HepG2 (cell line): ENCODE measurements around the gene HMGN1. TPM values are rescaled to one million over a fixed set of nuclear protein-coding genes. Genes with fewer than 3 reads are reported as not detected.

Experiments used
- BHLHE40 ChIP-seq: IDR thresholded peaks from 2 replicates; pipeline ENCODE4 v1.6.1; 2011; ENCODE audit warnings: low read length, improper control_type of control experiment
- FOXK2 ChIP-seq: fragments of 450-650 bp; IDR thresholded peaks from 2 replicates; pipeline ENCODE4 v1.6.1; 2016
- GATA4 ChIP-seq: sonication (generic); IDR thresholded peaks from 2 replicates; pipeline ENCODE4 v1.6.1; 2016; ENCODE audit warnings: antibody characterized with exemption, low read depth, borderline replicate concordance
- GTF2F1 ChIP-seq: fragments of 150-350 bp; IDR thresholded peaks from 2 replicates; pipeline ENCODE4 v1.6.1; 2014; ENCODE audit warnings: low read length
- HMGXB4 ChIP-seq, 2 experiments: sonication (generic) in 1 of 2; formaldehyde crosslinking in 1 of 2; IDR thresholded peaks; 2 replicates each; pipeline versions ENCODE4 v1.4.0 to v1.6.1; 2018 to 2020; ENCODE audit warnings: missing genetic modification reagents in 2 of 2, borderline replicate concordance in 1 of 2, low read depth in 1 of 2, mild to moderate bottlenecking in 1 of 2, missing biosample characterization in 1 of 2
- HOXA9 ChIP-seq: sonication (generic); formaldehyde crosslinking; IDR thresholded peaks from 2 replicates; pipeline ENCODE4 v1.8.1; 2022; ENCODE audit warnings: missing genetic modification reagents, mild to moderate bottlenecking, moderate library complexity, borderline replicate concordance
- MED1 ChIP-seq: sonication (generic); formaldehyde crosslinking; IDR thresholded peaks from 2 replicates; pipeline ENCODE4 v1.4.0; 2020; ENCODE audit warnings: missing genetic modification reagents
- MYNN ChIP-seq: sonication (generic); formaldehyde crosslinking; IDR thresholded peaks from 2 replicates; pipeline ENCODE4 v1.4.0; 2020; ENCODE audit warnings: mild to moderate bottlenecking, low read depth, missing genetic modification reagents
- NAIF1 ChIP-seq: sonication (generic); formaldehyde crosslinking; IDR thresholded peaks from 2 replicates; pipeline ENCODE4 v1.5.0; 2020; ENCODE audit warnings: mild to moderate bottlenecking, missing genetic modification reagents, borderline replicate concordance
- NFYC ChIP-seq: IDR thresholded peaks from 2 replicates; pipeline ENCODE4 v1.6.1; 2016; ENCODE audit warnings: missing genetic modification reagents, missing compliant biosample characterization
- NR2C2 ChIP-seq: sonication (generic); formaldehyde crosslinking; IDR thresholded peaks from 2 replicates; pipeline ENCODE4 v1.4.0; 2020; ENCODE audit warnings: missing genetic modification reagents, mild to moderate bottlenecking, moderate library complexity, borderline replicate concordance
- PLRG1 ChIP-seq: fragments of 450-650 bp; conservative IDR thresholded peaks from 2 replicates; pipeline ENCODE4 v1.6.1; 2016
- PPARG ChIP-seq: conservative IDR thresholded peaks from 2 replicates; pipeline ENCODE4 v1.6.1; 2016; ENCODE audit warnings: missing biosample characterization, missing genetic modification reagents
- SATB2 ChIP-seq: sonication (generic); formaldehyde crosslinking; IDR thresholded peaks from 2 replicates; pipeline ENCODE4 v1.5.0; 2020; ENCODE audit warnings: missing genetic modification reagents
- SRF ChIP-seq: IDR thresholded peaks from 2 replicates; pipeline ENCODE4 v1.6.1; 2011; ENCODE audit warnings: mild to moderate bottlenecking, low read depth, low read length, moderate library complexity
- ZBTB1 ChIP-seq: sonication (generic); formaldehyde crosslinking; IDR thresholded peaks from 2 replicates; pipeline ENCODE4 v1.4.0; 2020; ENCODE audit warnings: missing genetic modification reagents, borderline replicate concordance
- ZKSCAN1 ChIP-seq: fragments of 150-350 bp; IDR thresholded peaks from 2 replicates; pipeline ENCODE4 v1.6.1; 2014; ENCODE audit warnings: low read length
- ZMAT5 ChIP-seq: sonication (generic); formaldehyde crosslinking; IDR thresholded peaks from 2 replicates; pipeline ENCODE4 v1.5.0; 2020; ENCODE audit warnings: mild to moderate bottlenecking, low read depth, missing genetic modification reagents, borderline replicate concordance
- ZNF207 ChIP-seq: fragments of 450-650 bp; IDR thresholded peaks from 2 replicates; pipeline ENCODE4 v1.6.1; 2016; ENCODE audit warnings: antibody characterized with exemption, borderline replicate concordance
- ZNF430 ChIP-seq: sonication (generic); formaldehyde crosslinking; IDR thresholded peaks from 2 replicates; pipeline ENCODE4 v1.9.0; 2021; ENCODE audit warnings: mild to moderate bottlenecking, missing genetic modification reagents
- ZNF552 ChIP-seq: sonication (generic); formaldehyde crosslinking; IDR thresholded peaks from 2 replicates; pipeline ENCODE4 v1.9.0; 2022; ENCODE audit warnings: missing genetic modification reagents, mild to moderate bottlenecking, borderline replicate concordance
- ZNF558 ChIP-seq: sonication (generic); formaldehyde crosslinking; IDR thresholded peaks from 2 replicates; pipeline ENCODE4 v1.9.0; 2022; ENCODE audit warnings: mild to moderate bottlenecking, missing genetic modification reagents, borderline replicate concordance
- ZSCAN31 ChIP-seq: sonication (generic); formaldehyde crosslinking; IDR thresholded peaks from 2 replicates; pipeline ENCODE4 v1.5.0; 2020; ENCODE audit warnings: low read depth, mild to moderate bottlenecking, missing genetic modification reagents
- polyA plus RNA-seq, 8 experiments: library from polyadenylated mRNA; depleted of rRNA in 3 of 8; stranded (reverse) in 7 of 8; unstranded in 1 of 8; fragments of >200 nt; fragmentation: Illumina TruSeq in 4 of 8; extraction: Trizol in 4 of 8; gene quantifications; 2 replicates each; pipeline versions ENCODE4 v1.2.1 to v1.2.3, GENCODE V29; 2011 to 2016; ENCODE audit warnings: low read depth in 4 of 8, missing spikeins in 1 of 8, mixed read lengths in 1 of 8; ENCODE audit not compliant: insufficient read depth in 1 of 8
- total RNA-seq, 5 experiments: library from RNA; depleted of rRNA; stranded (reverse); fragments of >200 nt; fragmentation: Illumina TruSeq; extraction: Trizol; gene quantifications; 2 replicates each; pipeline ENCODE4 v1.2.3, GENCODE V29; 2016; ENCODE audit warnings: low read depth in 1 of 5
- TF ChIP-seq, protein P1 (sequence below): sonication (generic); formaldehyde crosslinking; IDR thresholded peaks from 2 replicates; pipeline ENCODE4 v1.4.0; 2020; ENCODE audit warnings: missing genetic modification reagents, borderline replicate concordance

Gene HMGN1
- total and polyA plus RNA-seq, 2 of the 13 experiments (the other 11 are each of a cell fraction or from before 2014, with no cell fraction given), result 104 to 286 TPM

DNA sequence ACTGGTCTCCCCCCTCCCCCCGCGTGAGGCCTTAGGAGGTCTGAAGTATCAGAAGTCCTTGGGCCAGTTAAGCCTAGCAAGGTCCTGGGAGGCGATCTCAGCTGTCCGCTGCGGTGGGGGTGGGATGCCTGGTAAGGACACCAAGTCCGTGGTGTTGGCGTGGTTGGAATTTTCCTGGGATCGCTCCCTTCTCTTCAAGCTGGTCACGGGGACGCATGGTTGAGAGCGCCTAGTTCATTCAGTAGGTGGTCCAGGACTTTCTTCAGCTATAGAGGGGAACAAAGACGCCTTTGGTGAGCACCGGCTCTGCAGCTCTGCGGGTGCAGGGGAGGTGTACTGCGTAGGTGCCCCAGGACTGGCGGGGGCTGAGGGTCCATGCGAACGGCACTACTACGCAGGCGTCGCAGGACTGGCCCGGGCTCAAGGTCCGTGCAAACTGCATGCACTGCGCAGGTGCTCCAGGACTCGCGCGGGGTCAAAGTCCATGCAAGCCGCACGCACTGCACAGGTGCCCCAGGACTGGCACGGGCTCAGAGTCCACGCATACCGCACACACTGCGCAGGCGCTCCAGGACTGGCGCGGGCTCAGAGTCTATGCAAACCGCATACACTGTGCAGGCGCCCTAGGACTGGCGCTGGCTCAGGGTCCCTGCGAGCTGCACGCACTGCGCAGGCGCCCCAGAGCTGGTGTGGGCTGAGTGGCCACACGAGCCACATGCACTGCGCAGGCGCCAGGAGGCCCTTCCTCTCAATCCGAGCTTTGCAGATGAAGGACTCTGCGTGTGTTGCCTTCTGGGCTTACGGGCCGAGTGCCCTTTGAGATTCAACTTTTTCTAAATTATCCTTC lies 36.6 kb upstream of the HMGN1 start (continued):
- TF ChIP-seq, protein P1, sequence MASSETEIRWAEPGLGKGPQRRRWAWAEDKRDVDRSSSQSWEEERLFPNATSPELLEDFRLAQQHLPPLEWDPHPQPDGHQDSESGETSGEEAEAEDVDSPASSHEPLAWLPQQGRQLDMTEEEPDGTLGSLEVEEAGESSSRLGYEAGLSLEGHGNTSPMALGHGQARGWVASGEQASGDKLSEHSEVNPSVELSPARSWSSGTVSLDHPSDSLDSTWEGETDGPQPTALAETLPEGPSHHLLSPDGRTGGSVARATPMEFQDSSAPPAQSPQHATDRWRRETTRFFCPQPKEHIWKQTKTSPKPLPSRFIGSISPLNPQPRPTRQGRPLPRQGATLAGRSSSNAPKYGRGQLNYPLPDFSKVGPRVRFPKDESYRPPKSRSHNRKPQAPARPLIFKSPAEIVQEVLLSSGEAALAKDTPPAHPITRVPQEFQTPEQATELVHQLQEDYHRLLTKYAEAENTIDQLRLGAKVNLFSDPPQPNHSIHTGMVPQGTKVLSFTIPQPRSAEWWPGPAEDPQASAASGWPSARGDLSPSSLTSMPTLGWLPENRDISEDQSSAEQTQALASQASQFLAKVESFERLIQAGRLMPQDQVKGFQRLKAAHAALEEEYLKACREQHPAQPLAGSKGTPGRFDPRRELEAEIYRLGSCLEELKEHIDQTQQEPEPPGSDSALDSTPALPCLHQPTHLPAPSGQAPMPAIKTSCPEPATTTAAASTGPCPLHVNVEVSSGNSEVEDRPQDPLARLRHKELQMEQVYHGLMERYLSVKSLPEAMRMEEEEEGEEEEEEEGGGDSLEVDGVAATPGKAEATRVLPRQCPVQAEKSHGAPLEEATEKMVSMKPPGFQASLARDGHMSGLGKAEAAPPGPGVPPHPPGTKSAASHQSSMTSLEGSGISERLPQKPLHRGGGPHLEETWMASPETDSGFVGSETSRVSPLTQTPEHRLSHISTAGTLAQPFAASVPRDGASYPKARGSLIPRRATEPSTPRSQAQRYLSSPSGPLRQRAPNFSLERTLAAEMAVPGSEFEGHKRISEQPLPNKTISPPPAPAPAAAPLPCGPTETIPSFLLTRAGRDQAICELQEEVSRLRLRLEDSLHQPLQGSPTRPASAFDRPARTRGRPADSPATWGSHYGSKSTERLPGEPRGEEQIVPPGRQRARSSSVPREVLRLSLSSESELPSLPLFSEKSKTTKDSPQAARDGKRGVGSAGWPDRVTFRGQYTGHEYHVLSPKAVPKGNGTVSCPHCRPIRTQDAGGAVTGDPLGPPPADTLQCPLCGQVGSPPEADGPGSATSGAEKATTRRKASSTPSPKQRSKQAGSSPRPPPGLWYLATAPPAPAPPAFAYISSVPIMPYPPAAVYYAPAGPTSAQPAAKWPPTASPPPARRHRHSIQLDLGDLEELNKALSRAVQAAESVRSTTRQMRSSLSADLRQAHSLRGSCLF (CRISPR knock-in tag), result no peak
- TF ChIP-seq ZBTB1 (CRISPR knock-in tag), result no peak
- no peak for TF ChIP-seq FOXK2
- TF ChIP-seq PLRG1, result no peak
- no peak for TF ChIP-seq ZNF552 (CRISPR knock-in tag)
- TF ChIP-seq BHLHE40, result peak; percentile 94
- no peak for TF ChIP-seq ZNF558 (CRISPR knock-in tag)
- TF ChIP-seq GATA4, result 0 out of 2 replicates have a peak, but pooled peaks have one; percentile 73
- no peak; the same call in 1 of the 2 replicates for TF ChIP-seq MYNN (CRISPR knock-in tag)
- peak; percentile 92 for TF ChIP-seq NAIF1
- peak; percentile 98 for TF ChIP-seq MED1 (CRISPR knock-in tag)
- no peak for TF ChIP-seq PPARG (CRISPR knock-in tag)
- TF ChIP-seq SRF, result no peak
- peak; percentile 61 for TF ChIP-seq NR2C2 (CRISPR knock-in tag)
- TF ChIP-seq GTF2F1, result no peak
- TF ChIP-seq HOXA9, result no peak
- no peak for TF ChIP-seq ZKSCAN1
- TF ChIP-seq NFYC (CRISPR knock-in tag), result no peak
- TF ChIP-seq ZSCAN31 (CRISPR knock-in tag), result no peak
- TF ChIP-seq HMGXB4 (CRISPR knock-in tag; IDR thresholded peaks at IDR 0.05; ENCODE audit: borderline replicate concordance in 1 of 2, low read depth in 1 of 2), result peak in 1 of 2 experiments; percentile 43; a peak in 2 of 4 replicates
- TF ChIP-seq ZMAT5, result no peak
- TF ChIP-seq ZNF430 (CRISPR knock-in tag), result peak; percentile 64; the same call in 1 of the 2 replicates
- no peak for TF ChIP-seq SATB2 (CRISPR knock-in tag)
- no peak for TF ChIP-seq ZNF207
